ENCODE results near the gene AMH.

GRCh38 chr19:2213799-2214198, 35.3 kb upstream of the AMH start:
- TF ChIP-seq, protein P1, sequence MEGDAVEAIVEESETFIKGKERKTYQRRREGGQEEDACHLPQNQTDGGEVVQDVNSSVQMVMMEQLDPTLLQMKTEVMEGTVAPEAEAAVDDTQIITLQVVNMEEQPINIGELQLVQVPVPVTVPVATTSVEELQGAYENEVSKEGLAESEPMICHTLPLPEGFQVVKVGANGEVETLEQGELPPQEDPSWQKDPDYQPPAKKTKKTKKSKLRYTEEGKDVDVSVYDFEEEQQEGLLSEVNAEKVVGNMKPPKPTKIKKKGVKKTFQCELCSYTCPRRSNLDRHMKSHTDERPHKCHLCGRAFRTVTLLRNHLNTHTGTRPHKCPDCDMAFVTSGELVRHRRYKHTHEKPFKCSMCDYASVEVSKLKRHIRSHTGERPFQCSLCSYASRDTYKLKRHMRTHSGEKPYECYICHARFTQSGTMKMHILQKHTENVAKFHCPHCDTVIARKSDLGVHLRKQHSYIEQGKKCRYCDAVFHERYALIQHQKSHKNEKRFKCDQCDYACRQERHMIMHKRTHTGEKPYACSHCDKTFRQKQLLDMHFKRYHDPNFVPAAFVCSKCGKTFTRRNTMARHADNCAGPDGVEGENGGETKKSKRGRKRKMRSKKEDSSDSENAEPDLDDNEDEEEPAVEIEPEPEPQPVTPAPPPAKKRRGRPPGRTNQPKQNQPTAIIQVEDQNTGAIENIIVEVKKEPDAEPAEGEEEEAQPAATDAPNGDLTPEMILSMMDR (IDR thresholded peaks at IDR 0.05), result no peak
- no peak for TF ChIP-seq GATA2 (CRISPR knock-in tag; IDR thresholded peaks at IDR 0.05)
- no peak for TF ChIP-seq RAD21 (IDR thresholded peaks at IDR 0.05; ENCODE audit: low read length)
- TF ChIP-seq, protein P2, sequence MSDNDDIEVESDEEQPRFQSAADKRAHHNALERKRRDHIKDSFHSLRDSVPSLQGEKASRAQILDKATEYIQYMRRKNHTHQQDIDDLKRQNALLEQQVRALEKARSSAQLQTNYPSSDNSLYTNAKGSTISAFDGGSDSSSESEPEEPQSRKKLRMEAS (IDR thresholded peaks at IDR 0.05; ENCODE audit: low read depth), result no peak
- no peak for TF ChIP-seq JUND (IDR thresholded peaks at IDR 0.05)
- TF ChIP-seq TEAD4 (IDR thresholded peaks at IDR 0.05; ENCODE audit: borderline replicate concordance, insufficient read depth), result no peak
- TF ChIP-seq TCF12 (IDR thresholded peaks at IDR 0.05), result no peak
